HG03139 (cell line): Measurements from ENCODE around the gene TMPRSS13.
"Not testable (repeated sequence)": the region's sequence is repeated elsewhere in the genome, so short reads cannot be mapped to it uniquely, and the experiment has no call there.

Source experiments
- ATAC-seq: cut with Tn5 transposase; IDR thresholded peaks from one replicate; pipeline ENCODE4 v1.9.1; 2021; ENCODE audit not compliant: unreplicated experiment

TMPRSS13 gene

DNA sequence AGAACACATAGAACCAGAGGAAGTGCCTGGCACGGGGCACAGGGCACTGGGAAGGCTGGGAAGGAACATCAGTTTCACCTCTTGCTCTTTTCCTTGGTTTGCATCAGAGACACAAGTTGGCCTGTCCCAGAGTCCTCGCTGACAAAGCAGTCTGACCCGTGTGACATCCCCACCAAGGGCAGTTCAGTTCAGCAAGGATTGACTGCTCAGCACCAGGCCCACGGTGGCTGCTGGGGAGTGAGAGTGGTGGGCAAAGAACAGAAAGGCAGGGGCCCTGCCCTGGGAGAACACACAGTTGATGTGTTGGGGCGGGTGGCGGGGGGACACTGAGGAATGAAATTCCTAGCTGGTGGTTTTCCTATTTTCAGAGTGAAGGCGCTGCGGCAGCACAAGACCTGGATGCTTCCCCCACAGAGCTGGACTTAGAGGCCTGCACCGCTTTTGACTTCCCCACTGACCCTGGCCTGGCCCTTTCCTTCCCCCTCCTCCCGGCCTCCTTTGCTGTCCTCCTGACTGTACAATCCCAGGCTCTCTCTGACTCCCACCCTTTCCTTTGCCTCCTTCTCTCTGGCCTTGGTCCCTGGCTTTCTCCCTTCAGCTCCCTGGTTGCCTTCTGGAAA lies 2.2 kb upstream of the TMPRSS13 start:
- ATAC-seq = no peak

DNA sequence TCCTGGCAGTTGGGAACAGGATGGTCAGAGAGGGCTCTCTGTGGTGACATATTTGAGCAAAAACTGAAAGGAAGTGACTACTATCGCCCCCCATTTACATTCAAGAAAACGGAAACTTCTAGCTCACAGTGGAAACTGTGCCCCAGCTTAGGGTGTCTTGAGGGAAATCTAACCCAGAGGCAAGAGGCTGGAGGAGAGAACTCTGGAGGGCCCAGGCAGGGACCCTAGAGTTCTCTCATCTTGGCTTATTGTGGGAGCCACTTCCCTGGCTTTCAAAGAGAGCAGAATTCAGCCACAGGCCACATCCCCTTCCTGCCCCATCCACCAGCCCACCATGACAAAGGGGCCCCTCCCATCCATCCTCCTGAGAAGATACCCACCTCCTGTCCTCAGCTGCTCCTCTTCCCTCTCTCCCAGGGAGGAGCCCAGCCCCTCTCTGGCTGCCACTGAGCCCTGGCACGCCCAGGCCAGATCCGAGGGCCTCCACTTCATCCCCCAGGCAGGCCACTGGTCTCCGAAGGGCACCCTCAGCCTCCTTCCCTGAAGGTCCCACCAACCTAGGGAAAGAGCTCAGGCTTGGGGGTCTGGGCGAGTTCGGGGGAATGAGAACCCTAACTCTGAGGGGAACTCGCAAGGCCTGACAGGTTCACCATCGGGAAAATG lies 1.6 kb upstream of the TMPRSS13 start:
- ATAC-seq = no peak

DNA sequence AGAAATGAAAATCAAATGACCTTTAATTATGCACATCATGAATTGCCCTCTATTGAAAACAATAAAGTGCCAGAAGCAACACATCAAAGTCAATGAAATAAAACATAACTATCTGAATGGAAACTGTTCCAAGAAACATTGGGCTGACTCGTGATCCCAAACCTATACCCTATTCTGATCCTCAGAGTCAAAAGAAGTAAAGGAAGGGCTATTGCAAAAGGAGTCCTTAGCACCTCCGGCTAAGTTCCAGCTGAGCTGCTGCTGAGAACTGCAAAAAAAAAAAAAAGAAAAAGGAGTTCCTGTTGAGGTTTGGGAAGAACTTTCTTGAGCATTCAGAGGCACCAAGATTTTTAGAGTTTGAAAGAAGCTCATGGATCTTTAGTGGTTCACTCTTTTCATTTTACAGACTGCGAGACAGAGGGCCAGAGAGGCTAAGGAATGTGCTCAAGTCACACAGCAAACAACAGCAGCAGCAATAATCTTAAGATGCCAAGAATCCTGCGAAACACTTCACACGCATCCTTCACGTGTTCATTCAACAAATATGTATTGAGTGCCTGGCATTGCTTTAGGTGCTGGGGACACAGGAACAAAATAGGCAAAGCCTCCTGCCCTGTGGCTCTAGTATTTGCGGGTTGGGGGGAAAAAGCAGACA lies 841 bp upstream of the TMPRSS13 start:
- no peak for ATAC-seq

DNA sequence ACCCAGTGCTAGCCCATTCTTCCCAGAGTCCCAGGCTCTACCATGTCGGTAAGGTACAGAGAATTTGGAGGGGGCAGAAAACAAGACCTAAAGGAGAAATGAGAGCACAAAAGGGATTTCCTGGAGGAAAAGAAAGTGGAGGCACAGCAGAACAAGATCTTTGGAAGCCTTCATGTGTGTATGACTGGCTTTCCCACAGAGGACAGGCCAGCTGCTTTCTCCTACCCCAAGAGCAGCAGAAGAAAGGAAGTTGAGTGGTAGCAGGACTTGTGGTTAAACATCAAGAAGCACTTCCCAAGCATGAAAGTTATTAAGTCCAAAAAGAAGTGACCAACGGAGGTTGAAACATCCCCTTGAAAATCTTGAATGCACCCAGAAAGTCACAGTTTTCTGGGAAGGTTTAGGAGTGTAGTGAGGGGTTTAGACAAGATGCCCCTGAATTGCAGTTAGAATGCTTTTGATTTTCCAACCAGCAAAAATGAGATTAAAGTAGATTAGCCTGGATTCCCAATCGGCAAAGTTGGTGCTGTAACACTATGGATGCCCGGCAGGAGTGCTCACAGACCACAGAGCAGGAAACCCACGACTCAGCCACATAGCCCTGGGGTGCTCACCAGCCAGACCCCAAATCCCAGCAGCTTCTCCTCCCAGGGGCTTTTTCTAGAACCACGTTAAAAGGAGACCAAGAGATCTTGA lies 608 bp downstream of the TMPRSS13 start:
- ATAC-seq = no peak

DNA sequence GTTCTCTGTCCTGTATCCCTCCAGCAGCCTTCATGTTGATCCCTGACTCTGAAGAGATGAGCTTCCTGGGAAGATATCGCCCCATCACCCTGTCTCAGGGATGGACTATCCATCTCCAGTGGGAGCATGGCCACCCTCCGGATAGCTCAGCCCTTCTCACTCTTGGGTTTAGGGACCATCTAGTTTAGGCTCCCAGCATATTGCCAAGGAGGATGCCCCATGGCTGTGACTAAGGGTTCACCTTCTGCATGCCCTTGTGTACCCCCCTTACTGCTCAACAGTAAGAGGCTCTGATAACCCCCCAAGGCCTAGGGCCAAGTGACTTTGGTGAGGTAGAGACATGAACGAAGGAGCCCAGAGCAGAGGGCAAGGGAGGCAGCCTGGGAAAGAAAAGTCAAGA lies 1.3 kb downstream of the TMPRSS13 start:
- no peak for ATAC-seq

DNA sequence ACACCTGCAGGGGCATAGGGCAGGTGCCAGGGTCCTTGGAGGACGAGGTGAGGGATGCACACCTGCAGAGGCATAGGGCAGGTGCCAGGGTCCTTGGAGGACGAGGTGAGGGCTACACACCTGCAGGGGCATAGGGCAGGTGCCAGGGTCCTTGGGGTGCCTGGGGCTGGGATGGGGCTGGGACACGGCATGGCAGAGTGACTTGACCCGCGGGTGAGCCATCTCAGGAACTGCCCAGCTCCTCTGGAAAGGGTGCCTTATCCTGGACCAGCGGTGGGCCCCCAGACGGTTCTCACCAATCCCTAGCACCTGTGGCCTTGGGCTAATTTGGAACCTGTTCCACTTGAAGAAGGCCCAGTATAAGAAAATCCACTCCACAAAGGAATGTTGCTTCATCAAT lies 3.0 kb downstream of the TMPRSS13 start:
- not testable (repeated sequence) for ATAC-seq

DNA sequence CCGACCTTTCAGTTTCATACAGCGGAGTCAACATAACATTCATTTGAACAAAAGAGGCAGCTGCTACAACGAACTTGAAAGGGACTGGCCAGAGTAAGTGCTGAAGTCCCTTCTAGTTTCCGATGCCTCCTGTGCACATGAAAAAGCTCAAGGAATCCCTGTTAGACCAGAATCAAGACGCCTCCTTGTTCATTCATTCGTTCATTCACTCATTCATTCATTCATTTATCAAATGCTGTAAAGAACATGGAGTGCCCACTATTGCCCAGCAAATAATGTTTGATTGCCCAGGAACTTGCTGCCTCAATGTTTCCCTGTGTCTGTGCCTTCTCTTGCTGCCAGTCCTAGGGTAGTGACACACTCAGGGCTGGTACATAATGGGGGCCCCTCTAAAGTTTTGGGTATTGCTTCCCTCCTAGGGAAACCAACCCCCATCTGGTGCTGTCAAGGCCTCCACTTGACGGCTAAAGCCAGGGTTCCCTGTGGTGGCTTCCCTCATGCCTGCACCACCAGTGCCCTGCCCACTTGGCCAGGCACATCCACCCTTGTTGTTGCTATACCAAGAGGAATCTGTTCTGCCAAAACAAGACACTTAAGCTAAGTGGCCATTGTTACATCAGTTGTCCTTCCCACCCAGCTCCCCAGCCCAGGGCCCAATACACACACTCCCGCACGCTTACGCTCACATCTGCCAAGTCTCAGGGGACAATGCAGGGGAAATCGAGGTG lies 3.8 kb downstream of the TMPRSS13 start:
- no peak for ATAC-seq

DNA sequence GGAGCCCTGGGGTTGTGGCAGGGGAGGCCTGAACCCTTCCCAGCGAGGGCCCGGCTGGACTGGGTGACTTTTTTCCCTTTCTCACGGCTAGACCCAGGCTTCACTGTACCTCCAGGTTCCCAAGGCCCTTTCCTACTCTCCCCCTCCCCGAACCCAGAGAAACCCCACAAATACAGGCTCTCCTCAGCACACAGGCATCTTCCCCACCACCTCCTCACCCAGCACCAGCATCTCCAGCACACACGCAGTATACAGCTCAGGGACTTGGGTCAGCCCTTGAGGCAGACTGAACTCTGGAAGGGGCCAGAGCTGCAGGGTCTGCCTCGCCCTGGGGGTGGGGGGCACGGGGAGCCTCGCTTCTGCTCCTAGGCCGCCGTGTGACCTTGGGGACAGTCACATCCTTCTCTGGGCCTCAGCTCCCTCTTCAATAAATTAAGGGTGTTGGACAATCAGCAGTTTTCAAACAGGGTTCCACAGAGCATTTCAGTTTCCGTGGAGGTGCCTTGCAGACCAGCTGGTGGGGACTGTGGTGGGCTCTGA lies 4.5 kb downstream of the TMPRSS13 start:
- ATAC-seq = no peak

DNA sequence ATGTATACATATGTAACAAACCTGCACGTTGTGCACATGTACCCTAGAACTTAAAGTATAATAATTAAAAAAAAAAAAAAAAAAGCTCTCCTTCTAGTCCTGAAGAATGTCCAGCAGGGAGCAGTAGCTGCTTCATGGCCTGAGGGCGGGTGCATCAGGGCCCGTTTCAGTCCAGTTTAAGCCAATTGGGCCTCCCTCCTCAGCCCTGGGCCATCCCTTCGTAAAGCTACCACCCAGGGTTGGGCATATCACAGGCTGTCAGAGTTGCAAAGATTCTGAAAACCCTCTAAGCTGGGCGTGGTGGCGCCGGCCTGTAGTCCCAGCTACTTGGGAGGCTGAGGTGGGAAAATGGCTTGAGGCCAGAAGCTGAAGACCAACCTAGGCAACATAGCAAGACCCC lies 5.4 kb downstream of the TMPRSS13 start:
- ATAC-seq = no peak

DNA sequence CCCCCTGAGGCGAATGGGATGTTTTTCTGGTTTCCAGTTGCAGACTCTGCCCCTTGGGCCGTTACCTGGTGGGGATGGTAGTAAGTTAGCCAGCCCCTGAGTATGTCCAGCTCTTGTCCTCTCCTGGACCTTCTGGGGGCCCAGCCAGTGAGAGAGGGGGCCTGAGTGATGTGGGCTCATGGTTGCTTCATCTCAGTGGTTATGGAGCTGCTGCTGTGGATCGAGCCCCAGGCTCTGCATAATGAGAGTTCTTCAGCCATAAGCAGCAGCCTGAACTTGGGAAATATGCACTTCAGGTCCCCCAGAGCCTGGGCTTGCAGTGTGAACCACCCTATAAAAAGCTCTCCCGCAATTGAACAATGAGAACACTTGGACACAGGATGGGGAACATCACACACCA lies 5.9 kb downstream of the TMPRSS13 start:
- ATAC-seq = no peak

DNA sequence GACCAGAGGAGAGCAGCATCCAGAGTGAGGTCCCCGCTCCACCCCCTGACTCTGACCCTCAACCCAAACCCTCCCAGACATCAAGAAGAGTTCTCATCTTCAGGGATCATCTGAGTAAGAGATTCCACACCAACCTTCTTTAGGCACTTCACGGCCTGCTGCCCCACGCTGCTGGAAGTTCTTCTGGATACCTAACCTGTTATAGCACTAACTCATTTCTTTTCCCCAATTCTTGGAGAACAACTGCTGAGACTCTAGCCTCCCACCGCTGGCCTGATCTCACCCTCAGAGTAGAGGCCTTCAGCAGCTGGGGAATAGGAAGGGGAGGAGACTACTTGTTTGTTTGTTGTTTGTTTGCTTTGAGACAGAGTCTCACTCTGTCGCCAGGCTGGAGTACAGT lies 7.3 kb downstream of the TMPRSS13 start:
- ATAC-seq = no peak

DNA sequence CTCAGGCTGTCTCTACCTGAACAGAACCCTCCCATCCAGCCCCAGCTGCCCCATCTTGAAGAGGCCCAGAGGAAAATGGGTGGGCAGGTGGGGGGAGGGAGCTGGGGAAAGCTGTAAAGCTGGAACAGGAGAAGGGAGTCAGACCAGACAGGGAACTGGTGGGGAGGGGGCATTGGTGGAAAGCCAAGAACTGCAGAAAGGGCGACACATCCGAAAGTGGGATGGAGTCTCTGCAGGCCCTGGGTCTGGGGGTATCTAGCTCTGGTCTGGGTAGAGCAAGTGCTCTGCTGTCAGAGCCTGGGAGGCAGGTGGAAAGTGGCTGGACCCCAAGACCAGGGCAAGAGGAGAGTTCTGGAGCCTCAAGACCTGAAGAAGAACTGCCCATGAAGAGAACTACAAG lies 7.7 kb downstream of the TMPRSS13 start:
- ATAC-seq = no peak

DNA sequence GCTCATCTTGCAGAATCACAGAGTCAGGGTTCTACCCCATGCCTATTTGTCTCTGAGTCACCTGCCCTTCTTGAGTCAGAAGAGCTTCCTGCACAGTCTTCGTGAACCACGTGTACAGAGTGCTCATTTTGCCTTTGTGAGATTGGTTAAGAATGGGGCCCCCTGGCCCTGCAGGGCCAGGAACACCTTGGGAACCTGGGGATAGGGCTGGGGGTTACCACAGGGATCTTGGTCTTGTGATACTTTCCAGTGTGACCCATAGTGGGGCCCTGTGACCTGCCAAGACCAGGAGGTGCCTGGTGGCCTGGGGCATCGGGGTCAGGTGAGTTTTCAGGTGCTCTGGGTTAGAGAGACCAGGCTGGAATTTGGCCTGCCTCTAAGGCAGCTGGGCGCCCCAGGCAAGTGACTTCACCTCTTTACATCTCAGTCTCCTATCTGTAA lies 9.4 kb downstream of the TMPRSS13 start:
- no peak for ATAC-seq

DNA sequence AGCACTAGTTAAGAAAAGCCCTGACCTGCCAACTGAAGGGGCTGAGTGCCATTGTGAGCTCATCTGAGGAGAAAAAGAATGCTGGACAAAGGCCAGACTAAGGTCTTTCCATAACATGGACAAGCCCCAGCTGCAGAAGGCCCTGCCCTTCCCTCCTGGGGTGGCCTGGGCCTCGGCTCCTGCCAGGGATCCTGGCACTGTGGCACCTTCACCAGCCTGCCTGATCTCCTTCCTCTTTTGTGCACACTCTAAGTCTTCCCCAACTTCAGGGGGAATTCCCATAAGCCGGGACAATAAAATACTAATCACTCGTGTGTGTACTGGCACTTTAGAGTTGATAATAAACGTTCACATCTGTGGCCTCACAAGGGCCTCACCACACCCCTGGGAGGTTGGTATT lies 9.9 kb downstream of the TMPRSS13 start:
- no peak for ATAC-seq

DNA sequence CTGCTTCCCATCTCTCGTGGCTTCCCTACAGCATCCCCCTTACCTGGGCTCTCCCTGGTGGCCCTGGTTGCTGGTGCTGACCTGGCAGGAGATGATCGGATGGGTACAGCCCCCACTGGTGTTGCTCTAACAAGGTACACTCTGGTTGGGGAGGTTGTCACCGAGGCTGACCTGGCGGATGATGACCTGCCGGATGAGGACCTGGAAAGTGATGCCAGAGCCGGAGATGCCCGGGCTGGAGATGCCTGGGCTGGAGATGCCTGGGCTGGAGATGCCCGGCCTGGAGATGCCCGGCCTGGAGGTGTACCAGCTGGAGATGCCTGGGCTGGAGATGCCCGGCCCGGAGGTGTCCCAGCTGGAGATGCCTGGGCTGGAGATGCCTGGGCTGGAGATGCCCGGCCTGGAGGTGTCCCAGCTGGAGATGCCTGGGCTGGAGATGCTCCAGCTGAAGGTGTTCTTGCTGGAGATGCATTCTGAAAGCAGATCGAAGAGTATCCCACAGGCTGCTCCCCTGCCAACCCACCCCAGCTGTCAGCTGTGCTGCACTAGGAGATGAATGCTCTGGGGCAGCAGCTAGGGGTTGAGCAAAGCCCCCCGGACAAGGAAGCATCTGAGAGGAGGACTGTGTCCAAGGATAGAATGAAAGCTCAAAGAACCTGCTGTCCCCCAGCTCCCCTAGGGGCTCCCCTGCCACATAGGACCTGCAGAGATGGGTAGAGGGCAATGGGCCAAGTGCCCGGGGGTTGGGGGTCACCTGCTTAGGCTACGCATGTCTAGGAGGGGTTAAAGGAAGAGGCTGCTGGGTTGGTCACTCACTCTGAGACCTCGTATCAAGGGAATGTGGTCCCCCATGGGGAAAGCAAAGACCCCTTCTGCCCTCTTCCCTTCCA lies 10.6 kb downstream of the TMPRSS13 start:
- no peak for ATAC-seq

DNA sequence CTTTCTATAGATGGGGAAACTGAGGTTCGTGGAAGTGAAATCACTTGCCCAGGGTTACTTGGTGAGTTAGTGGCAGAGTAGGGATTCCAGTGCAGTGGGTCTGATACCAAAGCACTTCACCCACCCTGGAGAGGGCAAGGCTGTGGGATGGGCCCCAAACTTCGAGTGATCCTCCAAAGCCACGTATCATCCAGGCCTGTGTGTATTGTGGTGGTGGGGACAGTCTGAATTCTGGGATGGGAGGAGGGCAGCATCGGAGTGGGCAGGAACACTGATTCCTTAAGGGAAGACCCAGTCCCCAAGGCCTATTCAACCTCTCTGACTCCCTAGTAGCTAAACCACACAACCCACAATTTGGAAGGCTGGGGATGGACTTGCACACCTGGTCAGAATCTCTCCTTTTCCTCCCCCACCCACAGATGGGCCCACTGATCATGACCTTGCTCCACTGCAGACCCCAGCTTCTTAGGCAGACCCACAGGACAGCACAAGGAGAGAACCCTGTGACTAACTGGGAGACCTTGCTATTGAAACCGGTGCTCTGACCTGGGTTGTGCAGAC lies 11.5 kb downstream of the TMPRSS13 start:
- ATAC-seq = no peak

DNA sequence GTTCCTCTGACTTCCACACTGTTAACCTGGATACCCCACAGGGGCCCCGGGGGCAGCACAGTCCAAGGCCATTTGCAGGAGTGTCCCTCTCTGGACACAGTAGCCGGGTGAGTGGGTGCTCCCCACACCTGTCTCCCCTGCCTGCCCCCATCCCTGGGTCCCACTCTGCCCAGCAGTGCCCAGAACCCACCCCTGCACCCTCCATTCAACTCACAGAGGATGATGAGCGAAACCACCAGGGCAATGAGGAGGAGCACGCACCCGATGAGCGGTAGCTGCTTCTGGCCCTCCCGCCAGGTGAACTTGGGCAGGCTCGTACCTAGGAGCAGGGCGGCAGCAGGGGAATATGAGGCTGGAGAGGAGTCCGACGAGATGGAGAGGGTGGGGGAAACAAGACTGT lies 12.2 kb downstream of the TMPRSS13 start:
- ATAC-seq = no peak

DNA sequence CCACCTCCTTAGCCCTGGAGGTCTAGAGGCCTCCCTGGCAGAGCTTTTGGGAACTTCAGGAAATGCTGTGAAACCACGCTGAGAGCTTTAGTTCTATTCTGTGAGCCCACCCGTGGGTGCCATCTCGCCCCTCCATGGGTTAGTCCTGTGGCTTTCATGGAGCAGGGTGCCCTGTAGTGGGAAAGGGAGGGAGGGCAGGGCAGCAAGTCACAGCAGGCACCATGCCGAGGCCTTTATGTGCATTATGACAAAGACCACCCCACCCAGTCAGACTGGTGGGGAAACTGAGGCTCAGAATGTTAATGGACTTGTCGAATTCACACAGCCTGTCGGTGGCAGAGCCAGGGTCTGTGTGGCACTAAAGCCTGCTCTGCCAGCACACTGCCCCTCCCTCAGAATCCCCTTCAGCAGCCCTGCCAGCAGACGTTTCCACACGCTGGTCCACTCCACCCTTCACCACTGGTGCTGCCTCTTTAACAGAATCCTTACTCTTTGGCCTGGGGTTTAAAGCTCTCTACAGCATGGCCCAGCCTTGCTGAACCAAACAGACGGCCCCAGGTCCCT lies 13.4 kb downstream of the TMPRSS13 start:
- no peak for ATAC-seq

DNA sequence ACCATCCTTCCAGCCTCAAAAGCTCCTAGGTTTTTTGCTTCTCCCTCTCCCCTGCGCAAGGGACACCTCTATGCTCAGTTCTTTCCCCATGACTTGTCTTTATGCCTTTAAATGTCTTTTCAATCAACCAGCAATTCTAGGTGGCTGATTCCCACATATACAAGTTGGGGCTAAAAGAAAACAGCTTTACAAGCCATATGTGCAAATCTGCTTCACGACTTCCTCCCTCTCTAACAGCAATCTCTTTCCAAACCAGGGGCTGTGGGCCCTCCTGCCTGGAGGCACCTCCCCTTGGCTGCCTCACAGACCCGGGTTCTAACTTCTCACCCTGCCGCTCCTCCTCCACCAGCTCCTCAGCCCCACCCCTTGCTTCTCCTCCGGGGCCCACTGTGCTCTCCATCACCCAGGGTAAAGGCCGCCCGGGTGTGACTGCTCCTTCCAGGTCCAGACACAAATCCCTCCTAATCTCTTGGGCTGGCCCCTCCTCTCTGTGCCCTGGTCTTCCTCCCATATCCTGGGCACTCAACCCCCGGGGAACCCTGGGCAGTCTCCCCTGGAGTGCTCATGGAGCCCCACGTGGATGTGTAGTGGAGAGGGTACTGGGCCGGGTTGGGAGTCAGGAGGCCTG lies 14.1 kb downstream of the TMPRSS13 start:
- ATAC-seq = no peak
